Suprapubic skin (tissue), 4 donors: ENCODE results near the gene POLG2.
"Not testable (repeated sequence)": the region's sequence is repeated elsewhere in the genome, so short reads cannot be mapped to it uniquely, and the experiment has no call there.

Experiments
- EP300 ChIP-seq: sonication (generic); formaldehyde crosslinking; IDR thresholded peaks from one replicate; pipeline ENCODE4 v1.6.1; 2017; ENCODE audit warnings: antibody characterized with exemption
- POLR2AphosphoS5 ChIP-seq, 3 donors: sonication (generic); formaldehyde crosslinking; IDR thresholded peaks; one replicate each; pipeline ENCODE4 v1.6.1; 2017; ENCODE audit warnings: antibody characterized with exemption in 3 of 3
- TF ChIP-seq, protein P1 (sequence below), 2 donors: fragments of 200-600 bp in 1 of 2; fragments of 450-650 bp in 1 of 2; sonication (generic) in 1 of 2; IDR thresholded peaks; one replicate each; pipeline ENCODE4 v1.5.1; 2016 to 2019; ENCODE audit warnings: antibody characterized with exemption in 2 of 2, mild to moderate bottlenecking in 1 of 2, moderate library complexity in 1 of 2

- TF ChIP-seq, protein P1, sequence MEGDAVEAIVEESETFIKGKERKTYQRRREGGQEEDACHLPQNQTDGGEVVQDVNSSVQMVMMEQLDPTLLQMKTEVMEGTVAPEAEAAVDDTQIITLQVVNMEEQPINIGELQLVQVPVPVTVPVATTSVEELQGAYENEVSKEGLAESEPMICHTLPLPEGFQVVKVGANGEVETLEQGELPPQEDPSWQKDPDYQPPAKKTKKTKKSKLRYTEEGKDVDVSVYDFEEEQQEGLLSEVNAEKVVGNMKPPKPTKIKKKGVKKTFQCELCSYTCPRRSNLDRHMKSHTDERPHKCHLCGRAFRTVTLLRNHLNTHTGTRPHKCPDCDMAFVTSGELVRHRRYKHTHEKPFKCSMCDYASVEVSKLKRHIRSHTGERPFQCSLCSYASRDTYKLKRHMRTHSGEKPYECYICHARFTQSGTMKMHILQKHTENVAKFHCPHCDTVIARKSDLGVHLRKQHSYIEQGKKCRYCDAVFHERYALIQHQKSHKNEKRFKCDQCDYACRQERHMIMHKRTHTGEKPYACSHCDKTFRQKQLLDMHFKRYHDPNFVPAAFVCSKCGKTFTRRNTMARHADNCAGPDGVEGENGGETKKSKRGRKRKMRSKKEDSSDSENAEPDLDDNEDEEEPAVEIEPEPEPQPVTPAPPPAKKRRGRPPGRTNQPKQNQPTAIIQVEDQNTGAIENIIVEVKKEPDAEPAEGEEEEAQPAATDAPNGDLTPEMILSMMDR (IDR thresholded peaks at IDR 0.05), result not testable (repeated sequence)
- TF ChIP-seq POLR2AphosphoS5 (IDR thresholded peaks at IDR 0.05); EP300: not testable (repeated sequence)
These were observed 30.0 kb downstream of the POLG2 start for GRCh38 chr17:64466834-64467233.
